Endothelial cell (in vitro differentiated cells): ENCODE data around the gene MYO10. TPM values are rescaled to one million over a fixed set of nuclear protein-coding genes. Genes with fewer than 3 reads are reported as not detected.

ENCODE experiments used
- DNase-seq: peaks from one replicate; pipeline ENCODE4 v3.0.0; 2021; ENCODE audit warnings: low spot score
- H3K27ac Mint-ChIP-seq: one replicate; pipeline ENCODE4 v1.8.0; 2021; ENCODE audit warnings: mixed read lengths, inconsistent platforms; ENCODE audit not compliant: unreplicated experiment
- H3K27me3 Mint-ChIP-seq: one replicate; pipeline ENCODE4 v1.8.0; 2021; ENCODE audit warnings: mild to moderate bottlenecking, moderate library complexity, mixed read lengths, inconsistent platforms; ENCODE audit not compliant: unreplicated experiment
- H3K36me3 Mint-ChIP-seq: one replicate; pipeline ENCODE4 v1.8.0; 2021; ENCODE audit warnings: mild to moderate bottlenecking, low read depth, mixed read lengths, inconsistent platforms; ENCODE audit not compliant: unreplicated experiment
- H3K4me1 Mint-ChIP-seq: one replicate; pipeline ENCODE4 v1.8.0; 2021; ENCODE audit warnings: mild to moderate bottlenecking, mixed read lengths, inconsistent platforms; ENCODE audit not compliant: unreplicated experiment
- H3K4me3 Mint-ChIP-seq: one replicate; pipeline ENCODE4 v1.8.0; 2021; ENCODE audit warnings: mild to moderate bottlenecking, mixed read lengths, inconsistent platforms; ENCODE audit not compliant: unreplicated experiment
- H3K9me3 Mint-ChIP-seq: one replicate; pipeline ENCODE4 v1.8.0; 2021; ENCODE audit warnings: mixed read lengths, inconsistent platforms; ENCODE audit not compliant: unreplicated experiment
- CTCF ChIP-seq: fragments of 200-600 bp; sonication (generic); IDR thresholded peaks from one replicate; pipeline ENCODE4 v1.5.0; 2021; ENCODE audit warnings: antibody characterized with exemption; ENCODE audit not compliant: unreplicated experiment
- total RNA-seq: library from RNA; stranded (reverse); fragmentation: NEBNext Ultra II Directional; extraction: Animal tissue kit (Norgen Biotek cat#: 25700); gene quantifications from one replicate; pipeline ENCODE4 v1.2.1, GENCODE V29; 2021; ENCODE audit not compliant: unreplicated experiment

The MYO10 gene
- total RNA-seq, 1 donor from 2014 or later = 132 TPM

GRCh38 chr5:16780325-16780724 lies 155.8 kb downstream of the MYO10 start:
- TF ChIP-seq CTCF = no peak

GRCh38 chr5:16777432-16777831 lies 158.7 kb downstream of the MYO10 start:
- peaks cover 23% of the 10 kb centered on the region for H3K36me3 Mint-ChIP-seq

More at GRCh38 chr5:16780325-16780724, 155.8 kb downstream of the MYO10 start:
- Mint-ChIP-seq H3K4me3 (no peak overlapping the region), H3K27me3 (peaks cover 4% of the 10 kb centered on the region), H3K36me3 (peaks cover 33% of the 10 kb centered on the region), H3K9me3 (no peaks in the 10 kb centered on the region), H3K27ac (no peak overlapping the region), H3K4me1 (no peaks in the 10 kb centered on the region)
- no peak for DNase-seq

GRCh38 chr5:16776611-16777251 lies 159.4 kb downstream of the MYO10 start:
- H3K9me3 Mint-ChIP-seq = no peaks in the 10 kb centered on the region
- no peak overlapping the region for H3K27ac Mint-ChIP-seq
- H3K4me3 Mint-ChIP-seq = no peak overlapping the region
- DNase-seq = peak; percentile 22
- peaks cover 4% of the 10 kb centered on the region for H3K27me3 Mint-ChIP-seq
- H3K36me3 Mint-ChIP-seq = peaks cover 23% of the 10 kb centered on the region
- H3K4me1 Mint-ChIP-seq = no peaks in the 10 kb centered on the region
- TF ChIP-seq CTCF = peak; percentile 43

More at GRCh38 chr5:16777432-16777831, 158.7 kb downstream of the MYO10 start:
- Mint-ChIP-seq H3K27me3 (peaks cover 4% of the 10 kb centered on the region), H3K27ac (no peak overlapping the region), H3K9me3 (no peaks in the 10 kb centered on the region), H3K4me3 (peak overlapping the region; percentile 23), H3K4me1 (no peaks in the 10 kb centered on the region)
- no peak for DNase-seq
- TF ChIP-seq CTCF = no peak

- Mint-ChIP-seq H3K27ac (no peak overlapping the region), H3K4me1 (no peaks in the 10 kb centered on the region), H3K27me3 (peaks cover 4% of the 10 kb centered on the region), H3K9me3 (no peaks in the 10 kb centered on the region), H3K36me3 (peaks cover 25% of the 10 kb centered on the region), H3K4me3 (no peak overlapping the region)
- DNase-seq = no peak
- no peak for TF ChIP-seq CTCF
These were observed 161.3 kb downstream of the MYO10 start for GRCh38 chr5:16774806-16775205.

GRCh38 chr5:16773991-16774390 lies 162.1 kb downstream of the MYO10 start:
- Mint-ChIP-seq H3K4me3 (no peak overlapping the region), H3K27ac (no peak overlapping the region), H3K27me3 (peaks cover 4% of the 10 kb centered on the region), H3K4me1 (no peaks in the 10 kb centered on the region), H3K36me3 (peaks cover 24% of the 10 kb centered on the region), H3K9me3 (no peaks in the 10 kb centered on the region)
- DNase-seq = no peak
- no peak for TF ChIP-seq CTCF
